ENCODE results near the gene HOXA11. TPM values are rescaled to one million over a fixed set of nuclear protein-coding genes. Genes with fewer than 3 reads are reported as not detected.

The HOXA11 gene
- total RNA-seq, 1 donor from 2014 or later = 9.8 TPM

DNA sequence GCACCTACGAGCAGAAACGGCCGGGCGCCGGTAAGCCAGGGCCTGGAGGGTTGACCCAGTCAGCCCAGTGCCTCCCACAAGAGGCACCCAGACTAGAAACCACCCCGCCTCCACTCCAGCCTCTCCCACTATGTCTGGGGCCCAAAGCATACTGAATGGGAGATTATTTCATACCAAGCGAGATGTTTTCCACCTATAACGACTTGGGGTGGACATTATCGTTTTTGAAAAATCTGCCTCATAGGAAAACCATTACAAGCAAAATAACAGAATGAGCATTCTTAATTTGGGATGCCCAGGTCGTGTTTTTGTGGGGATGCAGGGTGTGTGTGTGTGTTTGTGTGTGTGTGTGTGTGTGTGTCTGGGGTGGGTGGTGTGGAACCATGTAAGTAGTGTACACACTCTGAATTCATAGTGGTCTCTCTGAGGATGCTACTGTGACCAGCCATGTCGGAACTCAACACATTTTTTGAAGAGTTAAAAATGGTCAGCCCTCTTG, 39.1 kb downstream of the HOXA11 start:
- H3K27ac ChIP-seq = no peak overlapping the region
- intact Hi-C loops (cut with DNase I) = no loop called here
- no peak for DNase-seq (ENCODE audit: extremely low spot score in 2 of 2)
- H3K4me1 ChIP-seq = peaks cover 43% of the 10 kb centered on the region
- no peak overlapping the region for H3K4me3 ChIP-seq
- peaks cover 0 to 11% of the 10 kb centered on the region in 2 donors for H3K36me3 ChIP-seq
- TF ChIP-seq, protein P1, sequence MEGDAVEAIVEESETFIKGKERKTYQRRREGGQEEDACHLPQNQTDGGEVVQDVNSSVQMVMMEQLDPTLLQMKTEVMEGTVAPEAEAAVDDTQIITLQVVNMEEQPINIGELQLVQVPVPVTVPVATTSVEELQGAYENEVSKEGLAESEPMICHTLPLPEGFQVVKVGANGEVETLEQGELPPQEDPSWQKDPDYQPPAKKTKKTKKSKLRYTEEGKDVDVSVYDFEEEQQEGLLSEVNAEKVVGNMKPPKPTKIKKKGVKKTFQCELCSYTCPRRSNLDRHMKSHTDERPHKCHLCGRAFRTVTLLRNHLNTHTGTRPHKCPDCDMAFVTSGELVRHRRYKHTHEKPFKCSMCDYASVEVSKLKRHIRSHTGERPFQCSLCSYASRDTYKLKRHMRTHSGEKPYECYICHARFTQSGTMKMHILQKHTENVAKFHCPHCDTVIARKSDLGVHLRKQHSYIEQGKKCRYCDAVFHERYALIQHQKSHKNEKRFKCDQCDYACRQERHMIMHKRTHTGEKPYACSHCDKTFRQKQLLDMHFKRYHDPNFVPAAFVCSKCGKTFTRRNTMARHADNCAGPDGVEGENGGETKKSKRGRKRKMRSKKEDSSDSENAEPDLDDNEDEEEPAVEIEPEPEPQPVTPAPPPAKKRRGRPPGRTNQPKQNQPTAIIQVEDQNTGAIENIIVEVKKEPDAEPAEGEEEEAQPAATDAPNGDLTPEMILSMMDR (IDR thresholded peaks at IDR 0.05) = no peak
- TF ChIP-seq POLR2AphosphoS5 (IDR thresholded peaks at IDR 0.05; ENCODE audit: insufficient read depth in 1 of 2, low read depth in 1 of 2) (no peak), POLR2A (IDR thresholded peaks at IDR 0.05) (no peak)
- no peaks in the 10 kb centered on the region for H3K9me3 ChIP-seq
- no peaks in the 10 kb centered on the region for H3K27me3 ChIP-seq

DNA sequence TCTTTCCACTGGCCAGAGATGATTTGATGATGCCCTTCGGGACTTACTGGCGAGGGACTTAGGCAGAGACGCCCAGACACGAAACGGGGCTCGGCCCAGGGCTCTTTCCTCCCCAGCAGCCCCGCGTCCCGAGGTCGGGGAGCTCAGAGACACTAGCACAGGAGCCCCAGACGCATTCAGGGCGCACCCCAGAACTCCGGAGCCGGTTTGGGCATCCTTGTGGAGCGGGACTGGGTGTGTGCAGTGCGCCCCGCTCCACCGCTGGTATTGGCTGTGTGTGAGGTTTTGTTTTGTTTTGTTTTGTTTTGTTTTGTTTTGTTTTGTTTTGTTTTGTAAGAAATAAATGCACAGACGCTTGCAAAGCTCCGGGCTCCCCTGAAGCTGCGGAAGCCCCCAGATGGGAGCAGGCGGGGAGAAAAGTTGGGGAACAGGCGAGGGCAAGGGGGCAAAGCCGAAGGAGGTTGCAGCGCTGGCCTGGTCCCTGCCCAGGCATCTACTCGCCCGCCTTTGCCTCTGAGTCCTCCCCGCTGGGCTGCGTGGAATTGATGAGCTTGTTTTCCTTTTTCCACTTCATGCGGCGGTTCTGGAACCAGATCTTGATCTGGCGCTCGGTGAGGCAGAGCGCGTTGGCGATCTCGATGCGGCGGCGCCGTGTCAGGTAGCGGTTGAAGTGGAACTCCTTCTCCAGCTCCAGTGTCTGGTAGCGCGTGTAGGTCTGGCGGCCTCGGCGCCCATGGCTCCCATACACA, 39.7 kb downstream of the HOXA11 start:
- H3K4me3 ChIP-seq = no peak overlapping the region
- H3K27me3 ChIP-seq = no peaks in the 10 kb centered on the region
- peaks cover 39% of the 10 kb centered on the region for H3K4me1 ChIP-seq
- no peak overlapping the region for H3K27ac ChIP-seq
- TF ChIP-seq, protein P1 (IDR thresholded peaks at IDR 0.05) = no peak
- TF ChIP-seq POLR2A (IDR thresholded peaks at IDR 0.05) (no peak), POLR2AphosphoS5 (IDR thresholded peaks at IDR 0.05; ENCODE audit: insufficient read depth in 1 of 2, low read depth in 1 of 2) (no peak)
- H3K9me3 ChIP-seq = no peaks in the 10 kb centered on the region
- H3K36me3 ChIP-seq = peaks cover 0 to 11% of the 10 kb centered on the region in 2 donors
- DNase-seq (ENCODE audit: extremely low spot score in 2 of 2) = peak in 1 of 2 donors; percentile 72
- intact Hi-C loops (cut with DNase I) = no loop called here

DNA sequence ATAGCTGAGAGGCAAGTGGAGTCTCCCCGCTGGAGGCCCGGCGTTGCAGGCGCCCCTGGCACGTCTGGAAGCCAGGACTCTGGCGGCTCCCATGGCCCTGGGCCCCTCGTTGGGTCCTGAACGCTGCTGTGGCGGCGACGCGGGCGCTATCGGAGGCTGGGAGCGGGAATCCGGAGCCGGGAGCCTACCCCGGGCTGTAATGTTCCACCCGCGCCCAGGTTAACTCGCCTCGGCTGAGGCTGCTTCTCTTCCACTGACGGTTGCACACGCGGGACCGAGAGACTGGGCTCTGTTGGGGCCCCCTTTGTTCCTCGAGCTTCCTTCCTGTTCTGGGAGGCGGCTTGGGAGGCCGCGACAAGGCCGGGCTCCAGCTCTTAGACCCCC, 40.3 kb downstream of the HOXA11 start:
- intact Hi-C loops (cut with DNase I) = no loop called here
- Histone ChIP-seq H3K27me3 (no peaks in the 10 kb centered on the region), H3K4me1 (peaks cover 34% of the 10 kb centered on the region), H3K27ac (no peak overlapping the region), H3K4me3 (no peak overlapping the region), H3K36me3 (peaks cover 0 to 11% of the 10 kb centered on the region in 2 donors), H3K9me3 (no peaks in the 10 kb centered on the region)
- TF ChIP-seq, protein P1 (IDR thresholded peaks at IDR 0.05) = no peak
- no peak for TF ChIP-seq POLR2AphosphoS5 (IDR thresholded peaks at IDR 0.05; ENCODE audit: insufficient read depth in 1 of 2, low read depth in 1 of 2)
- no peak for TF ChIP-seq POLR2A (IDR thresholded peaks at IDR 0.05)
- DNase-seq (ENCODE audit: extremely low spot score in 2 of 2) = no peak

DNA sequence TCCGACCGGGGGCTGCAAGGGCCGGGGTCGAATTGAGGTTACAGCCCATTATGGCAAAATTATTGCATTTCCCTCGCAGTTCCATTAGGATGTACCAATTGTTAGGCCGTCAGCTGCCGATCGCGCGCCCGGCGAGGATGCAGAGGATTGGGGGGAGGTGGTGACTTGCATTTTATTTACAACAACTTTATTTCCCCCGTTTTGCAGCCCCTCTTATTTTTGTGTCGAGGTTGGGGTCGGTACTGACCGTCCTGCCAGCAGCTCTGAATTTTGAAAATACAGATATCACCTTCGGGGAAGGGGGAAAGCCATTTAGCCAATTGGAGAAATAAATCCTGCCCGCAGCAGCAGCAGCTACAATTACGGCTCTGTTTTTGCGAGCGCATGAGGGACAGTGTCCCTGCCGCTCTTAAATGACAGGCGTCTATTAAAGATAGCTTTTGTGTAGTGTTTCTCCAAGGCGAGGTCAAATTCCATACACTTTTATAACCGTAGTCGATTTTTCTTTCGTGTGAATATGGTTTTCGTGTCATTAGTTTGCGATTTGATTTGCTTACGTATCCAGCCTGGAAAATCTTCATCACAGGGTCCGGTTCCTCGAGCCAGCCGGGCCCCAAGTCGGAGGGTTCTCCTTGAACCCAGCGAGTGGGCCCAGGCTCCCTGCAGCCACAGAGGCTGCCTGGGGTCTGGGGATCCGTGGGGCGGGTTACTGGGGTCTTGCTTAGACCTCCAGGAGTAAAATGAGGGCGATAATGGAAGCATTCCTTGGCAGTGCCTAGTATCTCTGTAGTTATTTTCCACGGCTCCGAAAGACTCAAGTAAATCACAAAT, 40.9 kb downstream of the HOXA11 start:
- TF ChIP-seq POLR2A (IDR thresholded peaks at IDR 0.05) (no peak), POLR2AphosphoS5 (IDR thresholded peaks at IDR 0.05; ENCODE audit: insufficient read depth in 1 of 2, low read depth in 1 of 2) (no peak)
- TF ChIP-seq, protein P1 (IDR thresholded peaks at IDR 0.05) = peak in 1 of 3 experiments; percentile 31
- Histone ChIP-seq H3K27me3 (no peaks in the 10 kb centered on the region), H3K4me3 (no peak overlapping the region), H3K27ac (no peak overlapping the region), H3K9me3 (no peaks in the 10 kb centered on the region), H3K36me3 (peaks cover 0 to 11% of the 10 kb centered on the region in 2 donors), H3K4me1 (peaks cover 29% of the 10 kb centered on the region)
- intact Hi-C loops (cut with DNase I) = no loop called here
- peak in 1 of 2 donors; percentile 70 for DNase-seq (ENCODE audit: extremely low spot score in 2 of 2)

Measured in vagina (tissue), 2 donors.